ENCODE data around the gene ROS1.

GRCh38 chr6:117375446-117375845 is 50.3 kb downstream of the ROS1 start:
- TF ChIP-seq POLR2AphosphoS5 (IDR thresholded peaks at IDR 0.05; ENCODE audit: insufficient read depth, low read depth, low read length) (no peak), CTCF (IDR thresholded peaks at IDR 0.05; ENCODE audit: extremely low read depth in 1 of 2, insufficient read depth in 1 of 2, low read depth in 1 of 2, low read length in 2 of 2) (no peak), EZH2 (IDR thresholded peaks at IDR 0.05; ENCODE audit: borderline replicate concordance, low read depth, low read length, severe bottlenecking) (no peak), POLR2A (IDR thresholded peaks at IDR 0.05; ENCODE audit: low read depth, low read length) (no peak), GATA2 (IDR thresholded peaks at IDR 0.05; ENCODE audit: insufficient read depth, insufficient read length, low read depth, low read length) (no peak), FOS (IDR thresholded peaks at IDR 0.05; ENCODE audit: borderline replicate concordance, insufficient read depth, low read length) (no peak), JUN (IDR thresholded peaks at IDR 0.05; ENCODE audit: borderline replicate concordance, insufficient read depth, insufficient read length, low read depth) (no peak), MYC (IDR thresholded peaks at IDR 0.05; ENCODE audit: low read depth, low read length) (no peak)
